Measurements from ENCODE around the gene RNASE9.

DNA sequence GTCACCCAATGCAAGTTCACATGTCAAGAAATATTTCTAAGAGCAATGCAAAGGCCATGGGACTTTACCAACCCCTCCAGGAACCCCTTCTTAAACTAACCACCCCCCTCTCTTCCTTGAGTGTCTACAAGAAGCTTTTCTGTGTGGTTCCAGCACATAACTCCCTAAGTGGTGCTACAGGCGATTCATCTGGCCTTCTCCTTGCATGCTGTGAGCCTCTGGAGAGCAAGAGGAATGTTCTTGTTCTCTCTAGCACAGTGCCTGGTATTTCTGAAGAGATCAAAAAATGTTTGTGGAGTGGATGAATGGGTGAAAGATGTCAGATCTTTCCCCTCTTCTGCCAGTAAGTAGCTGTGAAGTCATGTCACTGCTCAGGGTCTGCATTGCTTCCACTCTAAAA lies 36.3 kb upstream of the RNASE9 start:
- TF ChIP-seq POLR2A (IDR thresholded peaks at IDR 0.05), result no peak
- TF ChIP-seq, protein P1, sequence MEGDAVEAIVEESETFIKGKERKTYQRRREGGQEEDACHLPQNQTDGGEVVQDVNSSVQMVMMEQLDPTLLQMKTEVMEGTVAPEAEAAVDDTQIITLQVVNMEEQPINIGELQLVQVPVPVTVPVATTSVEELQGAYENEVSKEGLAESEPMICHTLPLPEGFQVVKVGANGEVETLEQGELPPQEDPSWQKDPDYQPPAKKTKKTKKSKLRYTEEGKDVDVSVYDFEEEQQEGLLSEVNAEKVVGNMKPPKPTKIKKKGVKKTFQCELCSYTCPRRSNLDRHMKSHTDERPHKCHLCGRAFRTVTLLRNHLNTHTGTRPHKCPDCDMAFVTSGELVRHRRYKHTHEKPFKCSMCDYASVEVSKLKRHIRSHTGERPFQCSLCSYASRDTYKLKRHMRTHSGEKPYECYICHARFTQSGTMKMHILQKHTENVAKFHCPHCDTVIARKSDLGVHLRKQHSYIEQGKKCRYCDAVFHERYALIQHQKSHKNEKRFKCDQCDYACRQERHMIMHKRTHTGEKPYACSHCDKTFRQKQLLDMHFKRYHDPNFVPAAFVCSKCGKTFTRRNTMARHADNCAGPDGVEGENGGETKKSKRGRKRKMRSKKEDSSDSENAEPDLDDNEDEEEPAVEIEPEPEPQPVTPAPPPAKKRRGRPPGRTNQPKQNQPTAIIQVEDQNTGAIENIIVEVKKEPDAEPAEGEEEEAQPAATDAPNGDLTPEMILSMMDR (IDR thresholded peaks at IDR 0.05), result no peak
- no peak for TF ChIP-seq EP300 (IDR thresholded peaks at IDR 0.05)

Data from ovary (tissue), 3 donors.